NAMALWA (cell line): ENCODE results near the gene TEKT3.
A peak's percentile ranks its signal among the peaks of the same experiment; 100 is the strongest.

ENCODE experiments used
- DNase-seq: peaks from one replicate; pipeline ENCODE4 v3.0.0-alpha.2; 2015; ENCODE audit warnings: low spot score

TEKT3 gene

GRCh38 chr17:15265131-15265530 lies 76.3 kb downstream of the TEKT3 start, which contains the start of gene PMP22:
TSS of gene PMP22 (minus strand) at chr17:15265326. CDS start at chr17:15260727, 4,599 bp downstream.
- no peak for DNase-seq

- DNase-seq = no peak
Observed at GRCh38 chr17:15264542-15264941, 76.9 kb downstream of the TEKT3 start.

GRCh38 chr17:15263680-15264079 lies 77.7 kb downstream of the TEKT3 start:
- no peak for DNase-seq

DNA sequence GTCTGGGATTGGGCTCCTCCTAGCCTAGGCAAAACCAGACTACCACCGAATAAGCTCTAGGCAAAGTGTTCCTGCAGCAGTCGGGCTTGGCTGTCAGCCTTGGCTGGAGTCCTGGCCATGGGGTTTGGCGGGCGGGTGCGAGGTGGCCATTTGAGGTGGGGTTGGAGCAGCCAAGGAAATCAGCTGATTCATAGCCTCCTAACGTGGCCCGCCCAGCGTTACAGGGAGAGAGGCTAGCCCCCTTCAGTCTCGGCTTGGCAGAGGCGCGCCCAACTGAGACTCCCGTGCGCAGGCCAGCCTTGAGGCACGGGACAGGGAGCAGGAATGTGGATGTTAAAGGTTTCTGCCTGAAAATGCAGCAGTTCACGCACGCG lies 78.2 kb downstream of the TEKT3 start:
- no peak for DNase-seq

DNA sequence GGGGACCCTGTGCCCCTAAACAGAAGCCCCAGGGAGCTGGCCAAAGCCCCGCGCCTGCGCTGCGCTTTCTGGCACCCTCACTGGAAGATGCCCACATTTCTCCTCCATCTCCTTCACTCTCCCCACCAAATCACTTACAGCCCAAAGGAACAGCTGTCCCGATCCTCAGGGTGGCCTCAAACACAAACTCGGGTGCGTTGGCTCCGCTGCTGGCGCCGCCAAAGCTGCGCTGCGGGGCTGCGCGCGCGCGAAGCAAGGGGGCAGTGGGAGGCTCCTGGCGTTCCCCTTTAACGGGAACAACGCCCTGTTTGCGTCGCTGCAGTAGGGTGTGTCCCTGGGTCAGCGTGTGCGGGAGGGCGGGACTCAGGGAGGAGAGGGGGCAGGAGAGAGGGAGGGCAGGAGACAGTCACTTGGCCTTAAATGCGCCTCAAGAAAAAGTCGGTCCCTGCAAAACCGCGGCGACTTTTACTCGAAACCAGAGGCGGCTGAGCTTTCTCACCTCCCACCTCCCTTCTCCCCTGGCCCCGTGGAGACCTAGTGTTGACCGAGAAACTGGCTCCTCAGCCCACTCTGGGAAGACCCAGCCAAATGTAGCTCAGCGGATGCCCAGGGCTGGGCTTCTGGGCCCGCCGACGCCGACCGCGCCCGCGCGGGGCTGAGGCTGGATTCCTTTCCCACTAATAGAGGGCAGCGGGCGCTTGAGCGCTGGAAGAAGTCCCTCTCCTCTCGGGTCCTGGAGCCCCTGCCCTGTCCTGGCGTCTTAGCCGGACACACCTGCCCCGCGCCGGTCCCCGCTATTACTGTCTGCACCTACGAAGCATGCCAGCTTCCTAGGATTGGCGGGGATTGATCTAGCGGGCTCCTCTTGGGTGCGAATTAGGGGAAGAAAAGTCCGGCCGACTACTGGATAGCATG lies 78.8 kb downstream of the TEKT3 start:
- DNase-seq = no peak

- DNase-seq = no peak
Observed at GRCh38 chr17:15261802-15262290, 79.6 kb downstream of the TEKT3 start.

- DNase-seq = no peak
Observed at GRCh38 chr17:15261258-15261801, 80.1 kb downstream of the TEKT3 start.

GRCh38 chr17:15260376-15261257 lies 80.8 kb downstream of the TEKT3 start:
- DNase-seq = peak; percentile 20

GRCh38 chr17:15257796-15258512 lies 83.4 kb downstream of the TEKT3 start:
- DNase-seq = no peak

DNA sequence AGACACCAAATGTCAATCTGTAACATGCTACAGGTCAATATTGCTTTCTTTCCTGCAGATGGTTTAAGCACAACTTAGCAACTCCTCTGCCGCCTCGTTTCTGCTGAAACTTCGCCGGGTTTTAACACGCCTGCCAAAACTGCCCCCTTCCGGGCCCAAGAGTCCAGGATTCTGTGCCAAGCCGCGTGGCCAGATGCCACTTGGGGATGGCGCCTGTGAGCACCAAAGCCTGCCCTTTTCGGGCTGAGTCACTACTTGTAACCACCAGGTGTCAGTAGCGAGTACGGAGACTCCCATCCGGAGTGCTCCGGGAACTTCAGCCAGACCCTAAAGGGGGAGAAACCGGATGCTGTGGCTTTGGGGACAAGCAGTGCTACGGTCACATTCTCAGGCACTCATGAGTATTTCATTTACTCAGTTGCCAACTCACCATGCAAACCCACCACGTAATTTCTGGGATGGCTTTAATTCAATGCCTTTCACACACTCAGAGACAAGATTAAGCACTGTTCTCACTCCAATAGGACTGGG lies 84.1 kb downstream of the TEKT3 start:
- peak; percentile 13 for DNase-seq

- DNase-seq = no peak
Observed at GRCh38 chr17:15256689-15257088, 84.7 kb downstream of the TEKT3 start.

DNA sequence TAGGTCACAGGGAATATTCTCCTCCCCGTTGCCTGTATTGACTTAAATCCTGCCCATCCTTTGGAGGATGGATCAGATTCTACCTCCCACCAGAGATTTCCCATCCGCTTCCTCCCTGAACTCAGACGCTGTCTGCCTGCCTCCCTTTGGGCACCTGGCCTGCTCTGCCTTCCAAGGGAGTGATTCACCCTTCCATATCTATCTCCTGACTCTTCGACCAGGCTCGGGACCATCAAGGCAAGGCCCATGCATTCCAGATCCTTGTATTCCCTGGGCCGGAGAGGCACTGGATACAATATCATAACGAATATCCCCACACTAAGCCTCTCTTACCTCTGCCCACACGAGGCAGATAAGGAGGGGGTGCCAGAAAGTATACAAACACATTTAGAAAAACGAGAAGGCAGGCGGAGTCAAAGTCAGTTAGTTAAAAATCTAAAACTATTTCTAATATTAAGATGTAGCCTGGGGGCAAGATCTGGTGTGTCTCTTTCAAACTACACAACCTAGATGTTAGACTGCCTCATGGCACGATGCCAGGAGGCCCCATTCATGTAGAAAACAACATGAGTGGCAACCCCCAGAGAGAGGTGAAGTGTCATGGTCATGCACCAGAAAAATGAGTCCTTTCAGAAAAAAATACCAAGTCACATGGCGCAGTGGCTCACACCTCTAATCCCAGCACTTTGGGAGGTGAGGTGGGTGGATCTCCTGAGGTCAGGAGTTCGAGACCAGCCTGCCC lies 85.5 kb downstream of the TEKT3 start:
- no peak for DNase-seq
